Muscle of leg (tissue), 11 donors: ENCODE results near the gene WDHD1. TPM values are rescaled to one million over a fixed set of nuclear protein-coding genes. Genes with fewer than 3 reads are reported as not detected.
"Not testable (repeated sequence)": the region's sequence is repeated elsewhere in the genome, so short reads cannot be mapped to it uniquely, and the experiment has no call there.

Experiments
- DNase-seq: peaks from one replicate; pipeline ENCODE4 v3.0.0; 2013
- H3K27ac ChIP-seq: one replicate; pipeline ENCODE4 v1.5.1; 2013; ENCODE audit warnings: mild to moderate bottlenecking, low read length, control low read depth
- H3K27me3 ChIP-seq: one replicate; pipeline ENCODE4 v1.6.1; 2013; ENCODE audit warnings: low read length; ENCODE audit not compliant: control insufficient read depth, insufficient read depth
- H3K36me3 ChIP-seq: one replicate; pipeline ENCODE4 v1.6.1; 2013; ENCODE audit warnings: low read length; ENCODE audit not compliant: control insufficient read depth, insufficient read depth
- H3K4me1 ChIP-seq: one replicate; pipeline ENCODE4 v1.6.1; 2013; ENCODE audit warnings: low read length; ENCODE audit not compliant: control insufficient read depth, insufficient read depth
- H3K4me3 ChIP-seq: one replicate; pipeline ENCODE4 v1.5.1; 2013; ENCODE audit warnings: low read length, control low read depth
- H3K9me3 ChIP-seq: replicated peaks from 2 replicates; pipeline ENCODE4 v1.6.1; 2013; ENCODE audit warnings: low read depth, low read length; ENCODE audit not compliant: control insufficient read depth
- WGBS: methylation state at CpG from one replicate; pipeline ENCODE4 v1.1.5; 2013; ENCODE audit warnings: missing lambda C conversion rate; ENCODE audit not compliant: insufficient coverage; 5-methylcytosine and 5-hydroxymethylcytosine counted together
- polyA plus RNA-seq, 8 donors: library from polyadenylated mRNA; unstranded; fragments of 120-200 nt; gene quantifications; one replicate each; pipeline versions ENCODE4 v1.2.1 to v1.2.3, GENCODE V29; 2013; ENCODE audit warnings: inconsistent platforms in 1 of 8, low replicate concordance in 1 of 8; ENCODE audit not compliant: insufficient read length in 8 of 8, insufficient read depth in 1 of 8
- total RNA-seq: library from RNA; stranded (reverse); fragments of 120-200 nt; gene quantifications from one replicate; pipeline ENCODE4 v1.2.4, GENCODE V29; 2013

Gene WDHD1
- total and polyA plus RNA-seq, 9 donors = 7.2 to 10.7 (median 8.1) TPM

- WGBS = no CpG with 5 or more reads among the region's 5 CpGs
Measured at GRCh38 chr14:55024365-55024764, 2.5 kb downstream of the WDHD1 start.

GRCh38 chr14:55019968-55020554 is 6.8 kb downstream of the WDHD1 start:
- no peaks in the 10 kb centered on the region for H3K4me1 ChIP-seq
- 100% methylated on average over 2 of the region's 2 CpGs for WGBS

More at GRCh38 chr14:55024365-55024764, 2.5 kb downstream of the WDHD1 start:
- H3K27me3 ChIP-seq, H3K9me3 ChIP-seq, H3K36me3 ChIP-seq, H3K4me1 ChIP-seq, H3K4me3 ChIP-seq, DNase-seq, H3K27ac ChIP-seq: not testable (repeated sequence)

GRCh38 chr14:55015006-55015405 is 11.9 kb downstream of the WDHD1 start:
- Histone ChIP-seq H3K27ac (no peak overlapping the region), H3K4me3 (no peak overlapping the region), H3K27me3 (no peaks in the 10 kb centered on the region), H3K36me3 (peaks cover 3% of the 10 kb centered on the region), H3K9me3 (no peaks in the 10 kb centered on the region), H3K4me1 (no peaks in the 10 kb centered on the region)
- no peak for DNase-seq
- no CpG with 5 or more reads among the region's 2 CpGs for WGBS

More at GRCh38 chr14:55019968-55020554, 6.8 kb downstream of the WDHD1 start:
- H3K4me3 ChIP-seq = no peak overlapping the region
- no peak overlapping the region for H3K27ac ChIP-seq
- DNase-seq = no peak
- no peaks in the 10 kb centered on the region for H3K27me3 ChIP-seq
- no peaks in the 10 kb centered on the region for H3K36me3 ChIP-seq
- H3K9me3 ChIP-seq = no peaks in the 10 kb centered on the region

- 100% methylated on average over 1 of the region's 4 CpGs for WGBS
- DNase-seq = no peak
- Histone ChIP-seq H3K36me3 (peaks cover 9% of the 10 kb centered on the region), H3K9me3 (no peaks in the 10 kb centered on the region), H3K4me1 (no peaks in the 10 kb centered on the region), H3K4me3 (no peak overlapping the region), H3K27me3 (no peaks in the 10 kb centered on the region), H3K27ac (no peak overlapping the region)
Measured at GRCh38 chr14:55005071-55005470, 21.8 kb downstream of the WDHD1 start.

GRCh38 chr14:55000381-55000780 is 26.5 kb downstream of the WDHD1 start:
- H3K4me3 ChIP-seq = no peak overlapping the region
- peaks cover 12% of the 10 kb centered on the region for H3K36me3 ChIP-seq
- H3K4me1 ChIP-seq = no peaks in the 10 kb centered on the region
- H3K27ac ChIP-seq = no peak overlapping the region
- H3K27me3 ChIP-seq = no peaks in the 10 kb centered on the region
- DNase-seq = no peak
- WGBS = no CpG with 5 or more reads among the region's 3 CpGs
- no peaks in the 10 kb centered on the region for H3K9me3 ChIP-seq

GRCh38 chr14:54985156-54985555 is 41.7 kb downstream of the WDHD1 start:
- WGBS = 92% methylated on average over 4 of the region's 4 CpGs
- H3K27me3 ChIP-seq = no peaks in the 10 kb centered on the region
- no peaks in the 10 kb centered on the region for H3K9me3 ChIP-seq
- no peak overlapping the region for H3K27ac ChIP-seq
- DNase-seq = no peak
- peaks cover 16% of the 10 kb centered on the region for H3K36me3 ChIP-seq
- no peaks in the 10 kb centered on the region for H3K4me1 ChIP-seq
- no peak overlapping the region for H3K4me3 ChIP-seq

- DNase-seq = peak; percentile 5
- H3K4me1 ChIP-seq = no peaks in the 10 kb centered on the region
- H3K27ac ChIP-seq = no peak overlapping the region
- no peaks in the 10 kb centered on the region for H3K27me3 ChIP-seq
- no peak overlapping the region for H3K4me3 ChIP-seq
- H3K9me3 ChIP-seq = no peaks in the 10 kb centered on the region
- H3K36me3 ChIP-seq = peaks cover 14% of the 10 kb centered on the region
- no CpG with 5 or more reads among the region's 6 CpGs for WGBS
Measured at GRCh38 chr14:54981698-54982097, 45.2 kb downstream of the WDHD1 start.

GRCh38 chr14:54979039-54979438 is 47.9 kb downstream of the WDHD1 start:
- Histone ChIP-seq H3K27ac (no peak overlapping the region), H3K36me3 (peaks cover 6% of the 10 kb centered on the region), H3K4me3 (no peak overlapping the region), H3K9me3 (no peaks in the 10 kb centered on the region), H3K4me1 (no peaks in the 10 kb centered on the region), H3K27me3 (no peaks in the 10 kb centered on the region)
- DNase-seq = no peak
- 100% methylated on average over 1 of the region's 3 CpGs for WGBS

GRCh38 chr14:54976316-54976715 is 50.6 kb downstream of the WDHD1 start:
- DNase-seq = no peak
- WGBS = 92% methylated on average over 1 of the region's 4 CpGs
- H3K36me3 ChIP-seq = peaks cover 6% of the 10 kb centered on the region
- H3K4me3 ChIP-seq = no peak overlapping the region
- no peaks in the 10 kb centered on the region for H3K4me1 ChIP-seq
- no peak overlapping the region for H3K27ac ChIP-seq
- H3K9me3 ChIP-seq = no peaks in the 10 kb centered on the region
- H3K27me3 ChIP-seq = no peaks in the 10 kb centered on the region

GRCh38 chr14:54975856-54976255 is 51.0 kb downstream of the WDHD1 start:
- H3K27ac ChIP-seq = no peak overlapping the region
- no peaks in the 10 kb centered on the region for H3K27me3 ChIP-seq
- H3K36me3 ChIP-seq = peaks cover 6% of the 10 kb centered on the region
- DNase-seq = no peak
- H3K4me3 ChIP-seq = no peak overlapping the region
- no peaks in the 10 kb centered on the region for H3K4me1 ChIP-seq
- WGBS = no CpG with 5 or more reads among the region's 3 CpGs
- H3K9me3 ChIP-seq = no peaks in the 10 kb centered on the region
